Dedifferentiated amniotic fluid mesenchymal stem cell (primary cell): ENCODE results near the gene EOLA1.
"Not testable (repeated sequence)": the region's sequence is repeated elsewhere in the genome, so short reads cannot be mapped to it uniquely, and the experiment has no call there.

Source experiments
- DNase-seq: peaks from one replicate; pipeline ENCODE4 v3.0.0-alpha.2; 2016; ENCODE audit errors: extremely low spot score

Gene EOLA1

GRCh38 chrX:149513825-149514428 is 26.9 kb upstream of the EOLA1 start:
- no peak for DNase-seq

- no peak for DNase-seq
Observed at GRCh38 chrX:149515954-149516602, 24.7 kb upstream of the EOLA1 start.

- no peak for DNase-seq
Observed at GRCh38 chrX:149516604-149517003, 24.2 kb upstream of the EOLA1 start.

- no peak for DNase-seq
Observed at GRCh38 chrX:149517308-149517707, 23.5 kb upstream of the EOLA1 start.

GRCh38 chrX:149518236-149518635 is 22.6 kb upstream of the EOLA1 start:
- DNase-seq, result no peak

- not testable (repeated sequence) for DNase-seq
Observed at GRCh38 chrX:149520636-149521277, 20.1 kb upstream of the EOLA1 start.

- no peak for DNase-seq
Observed at GRCh38 chrX:149521438-149521837, 19.4 kb upstream of the EOLA1 start.

GRCh38 chrX:149522916-149523315 is 17.9 kb upstream of the EOLA1 start:
- no peak for DNase-seq

- not testable (repeated sequence) for DNase-seq
Observed at GRCh38 chrX:149525389-149525788, 15.4 kb upstream of the EOLA1 start.

GRCh38 chrX:149525903-149526302 is 14.9 kb upstream of the EOLA1 start:
- not testable (repeated sequence) for DNase-seq

GRCh38 chrX:149526318-149527033 is 14.3 kb upstream of the EOLA1 start:
- not testable (repeated sequence) for DNase-seq

- no peak for DNase-seq
Observed at GRCh38 chrX:149527705-149528104, 13.1 kb upstream of the EOLA1 start.

GRCh38 chrX:149528381-149528780 is 12.4 kb upstream of the EOLA1 start:
- no peak for DNase-seq

- DNase-seq, result no peak
Observed at GRCh38 chrX:149531599-149531998, 9.2 kb upstream of the EOLA1 start.

GRCh38 chrX:149532868-149533267 is 7.9 kb upstream of the EOLA1 start:
- DNase-seq, result not testable (repeated sequence)

GRCh38 chrX:149533999-149534398 is 6.8 kb upstream of the EOLA1 start:
- DNase-seq, result not testable (repeated sequence)

GRCh38 chrX:149534926-149535602 is 5.7 kb upstream of the EOLA1 start:
- not testable (repeated sequence) for DNase-seq

- not testable (repeated sequence) for DNase-seq
Observed at GRCh38 chrX:149537474-149537873, 3.3 kb upstream of the EOLA1 start.

- DNase-seq, result peak; percentile 83
Observed at GRCh38 chrX:149539283-149540130, 1.3 kb upstream of the EOLA1 start.

- DNase-seq, result peak; percentile 79
Observed at GRCh38 chrX:149540131-149540620, 636 bp upstream of the EOLA1 start.
